OCI-LY7 (cell line): ENCODE results near the gene ERCC5. TPM values are rescaled to one million over a fixed set of nuclear protein-coding genes. Genes with fewer than 3 reads are reported as not detected.

Source experiments
- BruUV-seq: library from RNA; stranded (reverse); fragments of 400-500 nt; replicated peaks from 2 replicates; lab custom pipeline; 2021; lab: Mats Ljungman, UMichigan
- CTCF ChIA-PET: fragments of 300-600 bp; sonication (Branson Sonifier 250); formaldehyde crosslinking; loops from one replicate; lab custom pipeline; 2022; ENCODE audit warnings: antibody characterized with exemption; ENCODE audit not compliant: unreplicated experiment; lab: Charles Lee
- POLR2A ChIA-PET: fragments of 300-600 bp; sonication (Branson Sonifier 250); formaldehyde crosslinking; loops from one replicate; lab custom pipeline; 2022; ENCODE audit warnings: antibody characterized with exemption; lab: Charles Lee
- DNase-seq: peaks from one replicate; pipeline ENCODE4 v3.0.0-alpha.2; 2015; ENCODE audit warnings: low spot score
- H2AFZ ChIP-seq: fragments of 200-600 bp; sonication (generic), shearing (Covaris generic); 2 replicates; pipeline ENCODE4 v1.6.1; 2014; ENCODE audit warnings: mild to moderate bottlenecking, antibody characterized with exemption, low read length, moderate library complexity
- H3K27ac ChIP-seq: fragments of 200-600 bp; sonication (generic); 2 replicates; pipeline ENCODE4 v1.5.1; 2014; ENCODE audit warnings: mixed run types, low read depth, mild to moderate bottlenecking, moderate library complexity, low read length, inconsistent platforms; ENCODE audit not compliant: poor library complexity, severe bottlenecking
- H3K36me3 ChIP-seq: fragments of 200-600 bp; sonication (generic); 2 replicates; pipeline ENCODE4 v1.6.1; 2014; ENCODE audit warnings: mild to moderate bottlenecking, antibody characterized with exemption, low read length, moderate library complexity, mixed read lengths; ENCODE audit not compliant: insufficient read depth
- H3K4me1 ChIP-seq: fragments of 200-600 bp; sonication (generic); 2 replicates; pipeline ENCODE4 v1.5.1; 2014; ENCODE audit warnings: mild to moderate bottlenecking, low read length; ENCODE audit not compliant: insufficient read depth, poor library complexity, severe bottlenecking
- H3K4me2 ChIP-seq: fragments of 200-600 bp; sonication (generic); 2 replicates; pipeline ENCODE4 v1.6.1; 2014; ENCODE audit warnings: mild to moderate bottlenecking, low read length
- H3K4me3 ChIP-seq: fragments of 200-600 bp; sonication (generic); 2 replicates; pipeline ENCODE4 v1.5.1; 2014; ENCODE audit warnings: mild to moderate bottlenecking, low read depth, low read length; ENCODE audit not compliant: poor library complexity, severe bottlenecking
- H3K79me2 ChIP-seq: fragments of 200-600 bp; sonication (generic); 2 replicates; pipeline ENCODE4 v1.6.1; 2016; ENCODE audit warnings: low read depth, mild to moderate bottlenecking, low read length, moderate library complexity, mixed read lengths; ENCODE audit not compliant: insufficient read depth
- H3K9me2 ChIP-seq: fragments of 200-600 bp; sonication (generic); 2 replicates; pipeline ENCODE4 v1.6.1; 2016; ENCODE audit warnings: mild to moderate bottlenecking, low read length, mixed read lengths; ENCODE audit not compliant: insufficient read depth
- H3K9me3 ChIP-seq: fragments of 200-600 bp; sonication (generic); 2 replicates; pipeline ENCODE4 v1.6.1; 2014; ENCODE audit warnings: mild to moderate bottlenecking, mixed run types, low read length, mixed read lengths
- H4K20me1 ChIP-seq: fragments of 200-600 bp; sonication (generic); 2 replicates; pipeline ENCODE4 v1.6.1; 2014; ENCODE audit warnings: mild to moderate bottlenecking, antibody characterized with exemption, low read length, moderate library complexity, mixed read lengths; ENCODE audit not compliant: insufficient read depth
- CTCF ChIP-seq: fragments of 200-600 bp; sonication (generic); conservative IDR thresholded peaks from 2 replicates; pipeline ENCODE4 v1.5.1; 2014; ENCODE audit warnings: mild to moderate bottlenecking, antibody characterized with exemption, low read length, moderate library complexity, mixed read lengths
- EZH2phosphoT487 ChIP-seq: fragments of 200-600 bp; sonication (generic); IDR thresholded peaks from 2 replicates; pipeline ENCODE4 v1.6.1; 2018; ENCODE audit warnings: low read depth, borderline replicate concordance, mild to moderate bottlenecking, mixed run types, antibody characterized with exemption, low read length, moderate library complexity, mixed read lengths
- intact Hi-C: fragments of 100-400 bp; cut with micrococcal nuclease; formaldehyde crosslinking; loops from one replicate; pipeline ENCODE4 v1.10.0; 2022; ENCODE audit not compliant: unreplicated experiment
- total RNA-seq, 2 experiments: library from RNA; depleted of rRNA in 1 of 2; stranded (reverse); fragments of >200 nt in 1 of 2; shearing (Covaris generic) in 1 of 2; gene quantifications; 2 replicates each; pipeline ENCODE4 v1.2.3, GENCODE V29; 2014 to 2022

ERCC5 gene
- total RNA-seq, 2 experiments from 2014 or later = 37.9 to 38.5 TPM

GRCh38 chr13:102872531-102872930 is 26.7 kb downstream of the ERCC5 start:
- no peaks in the 10 kb centered on the region for H3K9me3 ChIP-seq
- H3K4me1 ChIP-seq = no peaks in the 10 kb centered on the region
- no peak overlapping the region for H3K27ac ChIP-seq
- H4K20me1 ChIP-seq = no peaks in the 10 kb centered on the region
- DNase-seq = no peak
- no peak for TF ChIP-seq CTCF
- TF ChIP-seq EZH2phosphoT487 = no peak
- CTCF ChIA-PET = no interaction called here
- no peak overlapping the region for H2AFZ ChIP-seq
- POLR2A ChIA-PET = interaction anchor here (0.6 kb wide), 1 partner anchor 905 kb away, joined by 4 read pairs; no protein-coding TSS in a partner anchor
- H3K36me3 ChIP-seq = peaks cover 59% of the 10 kb centered on the region
- intact Hi-C loops = no loop called here
- no peak overlapping the region for H3K4me3 ChIP-seq
- no peak overlapping the region for H3K4me2 ChIP-seq
- BruUV-seq = no TSS peak
- no peaks in the 10 kb centered on the region for H3K9me2 ChIP-seq
- no peaks in the 10 kb centered on the region for H3K79me2 ChIP-seq

GRCh38 chr13:102873653-102874052 is 27.8 kb downstream of the ERCC5 start:
- Histone ChIP-seq H3K36me3 (peaks cover 54% of the 10 kb centered on the region), H3K79me2 (no peaks in the 10 kb centered on the region), H3K9me3 (no peaks in the 10 kb centered on the region), H3K4me2 (no peak overlapping the region), H4K20me1 (no peaks in the 10 kb centered on the region), H3K9me2 (no peaks in the 10 kb centered on the region), H3K4me3 (no peak overlapping the region), H2AFZ (no peak overlapping the region), H3K27ac (no peak overlapping the region), H3K4me1 (no peaks in the 10 kb centered on the region)
- POLR2A ChIA-PET = no interaction called here
- no peak for DNase-seq
- TF ChIP-seq CTCF (no peak), EZH2phosphoT487 (no peak)
- CTCF ChIA-PET = no interaction called here
- intact Hi-C loops = no loop called here
- no TSS peak for BruUV-seq

GRCh38 chr13:102875256-102875655 is 29.4 kb downstream of the ERCC5 start:
- no peak overlapping the region for H3K27ac ChIP-seq
- H2AFZ ChIP-seq = no peak overlapping the region
- ChIA-PET POLR2A (no interaction called here), CTCF (no interaction called here)
- BruUV-seq = no TSS peak
- intact Hi-C loops = no loop called here
- H3K79me2 ChIP-seq = no peaks in the 10 kb centered on the region
- H4K20me1 ChIP-seq = no peaks in the 10 kb centered on the region
- H3K4me1 ChIP-seq = no peaks in the 10 kb centered on the region
- H3K36me3 ChIP-seq = peaks cover 48% of the 10 kb centered on the region
- no peaks in the 10 kb centered on the region for H3K9me2 ChIP-seq
- no peak overlapping the region for H3K4me2 ChIP-seq
- DNase-seq = no peak
- H3K4me3 ChIP-seq = no peak overlapping the region
- H3K9me3 ChIP-seq = no peaks in the 10 kb centered on the region
- TF ChIP-seq EZH2phosphoT487 (no peak), CTCF (no peak)
